Measurements from ENCODE around the gene TMEM53.

Gene TMEM53

GRCh38 chr1:44685881-44686280 lies 11.6 kb upstream of the TMEM53 start:
- CTCF ChIA-PET, result no interaction called here
- no peaks in the 10 kb centered on the region for H3K9me3 ChIP-seq (ENCODE audit: control insufficient read depth, insufficient read depth, low read depth, low read length)
- H3K36me3 ChIP-seq (ENCODE audit: control insufficient read depth in 2 of 2, insufficient read depth in 1 of 2, low read length in 2 of 2), result no peaks in the 10 kb centered on the region
- H3K27ac ChIP-seq (ENCODE audit: extremely low read depth, low read depth, low read length), result no peak overlapping the region
- POLR2A ChIA-PET, result no interaction called here
- H3K4me1 ChIP-seq (ENCODE audit: control insufficient read depth, insufficient read depth, low read length), result no peaks in the 10 kb centered on the region
- H3K4me3 ChIP-seq (ENCODE audit: low read depth, low read length), result no peak overlapping the region
- TF ChIP-seq ZNF394 (tag by site-specific recombination; IDR thresholded peaks at IDR 0.05; ENCODE audit: borderline replicate concordance) (no peak), ZNF341 (tag by site-specific recombination; IDR thresholded peaks at IDR 0.05; ENCODE audit: low read depth) (no peak), ZNF747 (tag by site-specific recombination; IDR thresholded peaks at IDR 0.05) (no peak), ZNF664 (tag by site-specific recombination; IDR thresholded peaks at IDR 0.05) (no peak), ZSCAN18 (tag by site-specific recombination; IDR thresholded peaks at IDR 0.05) (no peak), SP3 (tag by site-specific recombination; IDR thresholded peaks at IDR 0.05) (no peak), ZBTB7A (tag by site-specific recombination; IDR thresholded peaks at IDR 0.05; ENCODE audit: low read depth) (no peak)

- ChIA-PET POLR2A (no interaction called here), CTCF (no interaction called here)
- H3K9me3 ChIP-seq (ENCODE audit: control insufficient read depth, insufficient read depth, low read depth, low read length), result no peaks in the 10 kb centered on the region
- H3K27ac ChIP-seq (ENCODE audit: extremely low read depth, low read depth, low read length), result no peak overlapping the region
- no peaks in the 10 kb centered on the region for H3K4me1 ChIP-seq (ENCODE audit: control insufficient read depth, insufficient read depth, low read length)
- no peaks in the 10 kb centered on the region for H3K36me3 ChIP-seq (ENCODE audit: control insufficient read depth in 2 of 2, insufficient read depth in 1 of 2, low read length in 2 of 2)
- H3K4me3 ChIP-seq (ENCODE audit: low read depth, low read length), result no peak overlapping the region
- TF ChIP-seq GLI2 (tag by site-specific recombination; IDR thresholded peaks at IDR 0.05; ENCODE audit: borderline replicate concordance, low read depth), result no peak
- TF ChIP-seq ZNF121 (tag by site-specific recombination; IDR thresholded peaks at IDR 0.05), result peak; percentile 91
These were observed 10.9 kb upstream of the TMEM53 start for GRCh38 chr1:44685218-44685617.

- Histone ChIP-seq H3K9me3 (ENCODE audit: control insufficient read depth, insufficient read depth, low read depth, low read length) (no peaks in the 10 kb centered on the region), H3K4me3 (ENCODE audit: low read depth, low read length) (no peak overlapping the region), H3K27ac (ENCODE audit: extremely low read depth, low read depth, low read length) (no peak overlapping the region), H3K36me3 (ENCODE audit: control insufficient read depth in 2 of 2, insufficient read depth in 1 of 2, low read length in 2 of 2) (no peaks in the 10 kb centered on the region), H3K4me1 (ENCODE audit: control insufficient read depth, insufficient read depth, low read length) (no peaks in the 10 kb centered on the region)
- ChIA-PET CTCF (interaction anchor here (0.7 to 0.9 kb wide), 2 partner anchors 11 to 32 kb away, joined by 3 to 4 read pairs; partner anchors contain the start of gene TMEM53), POLR2A (no interaction called here)
- TF ChIP-seq ZFP41 (tag by site-specific recombination; IDR thresholded peaks at IDR 0.05; ENCODE audit: borderline replicate concordance) (no peak), ZNF18 (tag by site-specific recombination; IDR thresholded peaks at IDR 0.05) (no peak), ZNF549 (tag by site-specific recombination; IDR thresholded peaks at IDR 0.05) (no peak)
These were observed 10.2 kb upstream of the TMEM53 start for GRCh38 chr1:44684525-44684924.

- no peaks in the 10 kb centered on the region for H3K9me3 ChIP-seq (ENCODE audit: control insufficient read depth, insufficient read depth, low read depth, low read length)
- ChIA-PET CTCF (interaction anchor here (0.5 to 1.3 kb wide), 3 partner anchors 25 to 112 kb away, joined by 3 read pairs; no protein-coding TSS in a partner anchor), POLR2A (no interaction called here)
- H3K36me3 ChIP-seq (ENCODE audit: control insufficient read depth in 2 of 2, insufficient read depth in 1 of 2, low read length in 2 of 2), result no peaks in the 10 kb centered on the region
- no peak overlapping the region for H3K27ac ChIP-seq (ENCODE audit: extremely low read depth, low read depth, low read length)
- no peak overlapping the region for H3K4me3 ChIP-seq (ENCODE audit: low read depth, low read length)
- TF ChIP-seq IKZF3 (tag by site-specific recombination; IDR thresholded peaks at IDR 0.05), result no peak
- no peak for TF ChIP-seq ZNF776 (tag by site-specific recombination; IDR thresholded peaks at IDR 0.05; ENCODE audit: borderline replicate concordance)
- no peak for TF ChIP-seq ZNF580 (tag by site-specific recombination; IDR thresholded peaks at IDR 0.05)
- no peak for TF ChIP-seq BCL11B (tag by site-specific recombination; IDR thresholded peaks at IDR 0.05; ENCODE audit: low read depth)
- TF ChIP-seq ZNF596 (tag by site-specific recombination; IDR thresholded peaks at IDR 0.05), result no peak
- TF ChIP-seq SP3 (tag by site-specific recombination; IDR thresholded peaks at IDR 0.05), result no peak
- no peak for TF ChIP-seq ZNF324 (tag by site-specific recombination; IDR thresholded peaks at IDR 0.05)
- no peak for TF ChIP-seq ZNF416 (tag by site-specific recombination; IDR thresholded peaks at IDR 0.05)
- TF ChIP-seq ZNF677 (tag by site-specific recombination; IDR thresholded peaks at IDR 0.05), result no peak
- TF ChIP-seq ZNF10 (tag by site-specific recombination; IDR thresholded peaks at IDR 0.05), result no peak
- TF ChIP-seq ZNF157 (tag by site-specific recombination; IDR thresholded peaks at IDR 0.05), result no peak
- no peak for TF ChIP-seq ZNF48 (tag by site-specific recombination; IDR thresholded peaks at IDR 0.05)
- TF ChIP-seq ZNF488 (tag by site-specific recombination; IDR thresholded peaks at IDR 0.05), result no peak
- no peaks in the 10 kb centered on the region for H3K4me1 ChIP-seq (ENCODE audit: control insufficient read depth, insufficient read depth, low read length)
These were observed 8.6 kb upstream of the TMEM53 start for GRCh38 chr1:44682883-44683265.

All from HEK293 (cell line).